HEK293 (cell line): Measurements from ENCODE around the gene A1CF.

Experiments
- CTCF ChIA-PET: fragments of 350-600 bp; formaldehyde crosslinking; extraction: SDS; loops from one replicate; lab custom pipeline; 2021; ENCODE audit warnings: antibody characterized with exemption; lab: Yijun Ruan, JAX
- POLR2A ChIA-PET: fragments of 300-600 bp; formaldehyde crosslinking; extraction: SDS; loops from one replicate; lab custom pipeline; 2020; ENCODE audit warnings: antibody characterized with exemption, inconsistent platforms; lab: Yijun Ruan, JAX
- H3K27ac ChIP-seq: fragments of 200-500 bp; sonication (Bioruptor generic); 2 replicates; pipeline ENCODE4 v1.5.1; 2014; ENCODE audit warnings: low read depth, low read length, control low read depth, inconsistent platforms; ENCODE audit errors: extremely low read depth
- H3K36me3 ChIP-seq, 2 experiments: fragments of 200-500 bp in 1 of 2; sonication (Bioruptor generic) in 1 of 2; 1 replicate in 1 of 2; 2 replicates in 1 of 2; pipeline ENCODE4 v1.5.1; 2014 to 2017; ENCODE audit warnings: inconsistent platforms in 2 of 2, low read length in 2 of 2; ENCODE audit not compliant: control insufficient read depth in 2 of 2, insufficient read depth in 1 of 2
- H3K4me1 ChIP-seq: fragments of 200-500 bp; sonication (Bioruptor generic); 2 replicates; pipeline ENCODE4 v1.5.1; 2014; ENCODE audit warnings: mild to moderate bottlenecking, low read length, inconsistent platforms; ENCODE audit not compliant: control insufficient read depth, insufficient read depth
- H3K4me3 ChIP-seq: 2 replicates; pipeline ENCODE4 v1.5.1; 2011; ENCODE audit warnings: low read depth, mild to moderate bottlenecking, control low read depth, low read length, moderate library complexity
- H3K9me3 ChIP-seq: fragments of 200-500 bp; sonication (Bioruptor generic); 2 replicates; pipeline ENCODE4 v1.5.1; 2014; ENCODE audit warnings: low read depth, low read length, inconsistent platforms; ENCODE audit not compliant: control insufficient read depth, insufficient read depth
- ELK4 ChIP-seq: IDR thresholded peaks from 2 replicates; pipeline ENCODE4 v1.6.1; 2011; ENCODE audit warnings: mild to moderate bottlenecking, low read depth, low read length, borderline replicate concordance
- GLI2 ChIP-seq: fragments of 450-650 bp; formaldehyde crosslinking; IDR thresholded peaks from 2 replicates; pipeline ENCODE4; 2017; ENCODE audit warnings: missing biosample characterization, missing genetic modification characterization, low read depth, borderline replicate concordance
- IKZF3 ChIP-seq: fragments of 450-650 bp; IDR thresholded peaks from 2 replicates; pipeline ENCODE4 v1.5.0; 2018; ENCODE audit warnings: missing biosample characterization, mild to moderate bottlenecking, missing genetic modification characterization, moderate library complexity
- KLF8 ChIP-seq: fragments of 450-650 bp; formaldehyde crosslinking; IDR thresholded peaks from 2 replicates; pipeline ENCODE4 v1.5.1; 2016; ENCODE audit warnings: missing biosample characterization, missing genetic modification characterization
- PRDM4 ChIP-seq: fragments of 450-650 bp; formaldehyde crosslinking; IDR thresholded peaks from 2 replicates; pipeline ENCODE4 v1.5.1; 2017; ENCODE audit warnings: missing biosample characterization, missing genetic modification characterization
- ZBTB10 ChIP-seq: fragments of 450-650 bp; formaldehyde crosslinking; IDR thresholded peaks from 2 replicates; pipeline ENCODE4 v1.5.1; 2016; ENCODE audit warnings: missing biosample characterization, missing genetic modification characterization
- ZBTB44 ChIP-seq: fragments of 450-650 bp; IDR thresholded peaks from 2 replicates; pipeline ENCODE4 v1.5.1; 2018; ENCODE audit warnings: missing biosample characterization, mild to moderate bottlenecking, missing genetic modification characterization
- ZBTB8A ChIP-seq: fragments of 450-650 bp; formaldehyde crosslinking; IDR thresholded peaks from 2 replicates; pipeline ENCODE4 v1.5.1; 2016; ENCODE audit warnings: missing biosample characterization, missing genetic modification characterization
- ZNF132 ChIP-seq: fragments of 450-650 bp; formaldehyde crosslinking; IDR thresholded peaks from 2 replicates; pipeline ENCODE4 v1.5.1; 2017; ENCODE audit warnings: missing biosample characterization, missing genetic modification characterization, borderline replicate concordance
- ZNF155 ChIP-seq: fragments of 450-650 bp; formaldehyde crosslinking; IDR thresholded peaks from 2 replicates; pipeline ENCODE4 v1.5.1; 2016; ENCODE audit warnings: missing biosample characterization, missing genetic modification characterization
- ZNF175 ChIP-seq: fragments of 450-650 bp; formaldehyde crosslinking; IDR thresholded peaks from 2 replicates; pipeline ENCODE4 v1.5.1; 2016; ENCODE audit warnings: missing biosample characterization, missing genetic modification characterization
- ZNF202 ChIP-seq: fragments of 450-650 bp; formaldehyde crosslinking; IDR thresholded peaks from 2 replicates; pipeline ENCODE4 v1.5.1; 2016; ENCODE audit warnings: missing biosample characterization, missing genetic modification characterization, borderline replicate concordance
- ZNF26 ChIP-seq: fragments of 450-650 bp; formaldehyde crosslinking; IDR thresholded peaks from 2 replicates; pipeline ENCODE4 v1.5.1; 2016; ENCODE audit warnings: missing biosample characterization, missing genetic modification characterization
- ZNF391 ChIP-seq: fragments of 450-650 bp; formaldehyde crosslinking; IDR thresholded peaks from 2 replicates; pipeline ENCODE4 v1.5.1; 2016; ENCODE audit warnings: low read depth, missing biosample characterization, missing genetic modification characterization, borderline replicate concordance
- ZNF404 ChIP-seq: fragments of 450-650 bp; formaldehyde crosslinking; IDR thresholded peaks from 2 replicates; pipeline ENCODE4 v1.5.1; 2017; ENCODE audit warnings: missing biosample characterization, missing genetic modification characterization
- ZNF416 ChIP-seq: fragments of 450-650 bp; formaldehyde crosslinking; IDR thresholded peaks from 2 replicates; pipeline ENCODE4 v1.5.1; 2016; ENCODE audit warnings: missing biosample characterization, missing genetic modification characterization
- ZNF510 ChIP-seq: fragments of 450-650 bp; formaldehyde crosslinking; IDR thresholded peaks from 2 replicates; pipeline ENCODE4 v1.5.1; 2018; ENCODE audit warnings: mild to moderate bottlenecking, missing genetic modification characterization, missing biosample characterization; ENCODE audit not compliant: insufficient replicate concordance
- ZNF513 ChIP-seq: fragments of 450-650 bp; IDR thresholded peaks from 2 replicates; pipeline ENCODE4 v1.5.1; 2018; ENCODE audit warnings: missing biosample characterization, missing genetic modification characterization
- ZNF558 ChIP-seq: fragments of 450-650 bp; formaldehyde crosslinking; IDR thresholded peaks from 2 replicates; pipeline ENCODE4 v1.5.1; 2016; ENCODE audit warnings: missing biosample characterization, missing genetic modification characterization
- ZNF585B ChIP-seq: fragments of 450-650 bp; formaldehyde crosslinking; IDR thresholded peaks from 2 replicates; pipeline ENCODE4 v1.5.1; 2016; ENCODE audit warnings: missing biosample characterization, missing genetic modification characterization
- ZNF623 ChIP-seq: fragments of 450-650 bp; formaldehyde crosslinking; IDR thresholded peaks from 2 replicates; pipeline ENCODE4 v1.5.1; 2016; ENCODE audit warnings: missing biosample characterization, missing genetic modification characterization
- ZNF747 ChIP-seq: fragments of 450-650 bp; formaldehyde crosslinking; IDR thresholded peaks from 2 replicates; pipeline ENCODE4 v1.5.1; 2016; ENCODE audit warnings: missing biosample characterization, missing genetic modification characterization
- ZNF830 ChIP-seq: fragments of 450-650 bp; IDR thresholded peaks from 2 replicates; pipeline ENCODE4 v1.5.0; 2018; ENCODE audit warnings: missing biosample characterization, missing genetic modification characterization, low read depth, mild to moderate bottlenecking, moderate library complexity
- ZSCAN5A ChIP-seq: fragments of 450-650 bp; formaldehyde crosslinking; IDR thresholded peaks from 2 replicates; pipeline ENCODE4 v1.5.1; 2016; ENCODE audit warnings: missing biosample characterization, missing genetic modification characterization

Gene A1CF

GRCh38 chr10:50896721-50897120 is 11.3 kb upstream of the A1CF start:
- Histone ChIP-seq H3K9me3 (no peaks in the 10 kb centered on the region), H3K36me3 (no peaks in the 10 kb centered on the region), H3K4me3 (no peak overlapping the region), H3K4me1 (no peaks in the 10 kb centered on the region), H3K27ac (no peak overlapping the region)
- ChIA-PET CTCF (interaction anchor here (0.6 kb wide), 1 partner anchor 19 kb away, joined by 3 read pairs; no protein-coding TSS in a partner anchor), POLR2A (no interaction called here)
- TF ChIP-seq ZBTB10 (tag by site-specific recombination) (no peak), ELK4 (no peak), ZNF510 (tag by site-specific recombination) (no peak), ZNF391 (tag by site-specific recombination) (no peak), ZBTB8A (tag by site-specific recombination) (no peak), ZNF155 (tag by site-specific recombination) (no peak), PRDM4 (tag by site-specific recombination) (no peak), ZNF416 (no peak), ZNF585B (no peak), ZNF513 (tag by site-specific recombination) (no peak), ZNF202 (no peak), IKZF3 (tag by site-specific recombination) (no peak)

- ChIA-PET POLR2A (no interaction called here), CTCF (no interaction called here)
- no peak overlapping the region for H3K4me3 ChIP-seq
- H3K36me3 ChIP-seq = no peaks in the 10 kb centered on the region
- H3K9me3 ChIP-seq = no peaks in the 10 kb centered on the region
- H3K4me1 ChIP-seq = no peaks in the 10 kb centered on the region
- no peak overlapping the region for H3K27ac ChIP-seq
- TF ChIP-seq ZBTB44 (tag by site-specific recombination) = no peak
- no peak for TF ChIP-seq ZNF175
- TF ChIP-seq ZNF558 = no peak
- TF ChIP-seq ZNF132 (tag by site-specific recombination) = no peak
- no peak for TF ChIP-seq ZNF26 (tag by site-specific recombination)
- TF ChIP-seq ZSCAN5A (tag by site-specific recombination) = no peak
- no peak for TF ChIP-seq KLF8 (tag by site-specific recombination)
- no peak for TF ChIP-seq ZNF747 (tag by site-specific recombination)
- no peak for TF ChIP-seq ZNF623
- no peak for TF ChIP-seq ZNF404 (tag by site-specific recombination)
- TF ChIP-seq ZNF830 = no peak
- TF ChIP-seq GLI2 (tag by site-specific recombination) = no peak
Measured at GRCh38 chr10:50894312-50894711, 8.9 kb upstream of the A1CF start.
